Ishikawa (cell line): ENCODE measurements around the gene C12orf43.
A peak's percentile ranks its signal among the peaks of the same experiment; 100 is the strongest.

Source experiments
- CEBPB ChIP-seq: IDR thresholded peaks from 2 replicates; pipeline ENCODE4 v1.6.1; 2012
- CREB1 ChIP-seq: IDR thresholded peaks from 2 replicates; pipeline ENCODE4 v1.6.1; 2012; ENCODE audit warnings: low read depth
- EGR1 ChIP-seq: IDR thresholded peaks from 2 replicates; pipeline ENCODE4 v1.6.1; 2012
- EP300 ChIP-seq: IDR thresholded peaks from 2 replicates; pipeline ENCODE4 v1.6.1; 2012; ENCODE audit warnings: borderline replicate concordance
- FOXM1 ChIP-seq: IDR thresholded peaks from 2 replicates; pipeline ENCODE4 v1.6.1; 2012; ENCODE audit warnings: low read depth, borderline replicate concordance
- NFIC ChIP-seq: IDR thresholded peaks from 2 replicates; pipeline ENCODE4 v1.6.1; 2012
- RAD21 ChIP-seq: IDR thresholded peaks from 2 replicates; pipeline ENCODE4 v1.6.1; 2012; ENCODE audit warnings: low read depth
- TAF1 ChIP-seq: IDR thresholded peaks from 2 replicates; pipeline ENCODE4 v1.6.1; 2012; ENCODE audit warnings: low read depth, mild to moderate bottlenecking
- TCF12 ChIP-seq: IDR thresholded peaks from 2 replicates; pipeline ENCODE4 v1.6.1; 2012; ENCODE audit warnings: low read depth
- TEAD4 ChIP-seq: IDR thresholded peaks from 2 replicates; pipeline ENCODE4 v1.6.1; 2012
- YY1 ChIP-seq: IDR thresholded peaks from 2 replicates; pipeline ENCODE4 v1.6.1; 2012; ENCODE audit warnings: low read depth
- ZBTB7A ChIP-seq: IDR thresholded peaks from 2 replicates; pipeline ENCODE4 v1.6.1; 2012; ENCODE audit warnings: low read depth
- TF ChIP-seq, protein P1 (sequence below): IDR thresholded peaks from 2 replicates; pipeline ENCODE4 v1.6.1; 2012
- TF ChIP-seq, protein P2 (sequence below): IDR thresholded peaks from 2 replicates; pipeline ENCODE4 v1.6.1; 2012; ENCODE audit warnings: low read depth, mild to moderate bottlenecking
- TF ChIP-seq, protein P3 (sequence below): IDR thresholded peaks from 2 replicates; pipeline ENCODE4 v1.6.1; 2012

The C12orf43 gene

DNA sequence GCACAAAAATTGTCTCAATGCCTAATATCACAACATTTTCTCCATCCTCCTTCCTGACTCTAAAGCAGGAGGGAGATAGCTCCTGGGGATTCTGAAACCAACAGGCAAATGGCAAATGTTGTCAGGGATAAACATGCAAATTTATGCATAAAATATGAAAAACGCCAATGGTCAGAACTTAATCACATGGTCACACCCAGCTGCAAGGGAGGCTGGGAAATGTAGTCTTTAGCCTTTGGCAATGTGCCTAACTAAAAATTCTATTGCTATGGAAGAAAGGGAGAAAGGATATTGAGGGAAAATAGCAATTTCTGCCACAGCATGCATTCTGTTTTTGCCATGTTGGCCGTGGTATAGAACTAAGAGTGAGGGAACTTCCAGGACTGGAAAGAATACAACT lies 34.4 kb upstream of the C12orf43 start:
- TF ChIP-seq RAD21 (no peak), FOXM1 (no peak), NFIC (peak; percentile 68), CREB1 (no peak), TCF12 (no peak), TEAD4 (no peak), CEBPB (no peak)
- TF ChIP-seq, protein P1, sequence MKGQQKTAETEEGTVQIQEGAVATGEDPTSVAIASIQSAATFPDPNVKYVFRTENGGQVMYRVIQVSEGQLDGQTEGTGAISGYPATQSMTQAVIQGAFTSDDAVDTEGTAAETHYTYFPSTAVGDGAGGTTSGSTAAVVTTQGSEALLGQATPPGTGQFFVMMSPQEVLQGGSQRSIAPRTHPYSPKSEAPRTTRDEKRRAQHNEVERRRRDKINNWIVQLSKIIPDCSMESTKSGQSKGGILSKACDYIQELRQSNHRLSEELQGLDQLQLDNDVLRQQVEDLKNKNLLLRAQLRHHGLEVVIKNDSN, result peak; percentile 89
- TF ChIP-seq, protein P2, sequence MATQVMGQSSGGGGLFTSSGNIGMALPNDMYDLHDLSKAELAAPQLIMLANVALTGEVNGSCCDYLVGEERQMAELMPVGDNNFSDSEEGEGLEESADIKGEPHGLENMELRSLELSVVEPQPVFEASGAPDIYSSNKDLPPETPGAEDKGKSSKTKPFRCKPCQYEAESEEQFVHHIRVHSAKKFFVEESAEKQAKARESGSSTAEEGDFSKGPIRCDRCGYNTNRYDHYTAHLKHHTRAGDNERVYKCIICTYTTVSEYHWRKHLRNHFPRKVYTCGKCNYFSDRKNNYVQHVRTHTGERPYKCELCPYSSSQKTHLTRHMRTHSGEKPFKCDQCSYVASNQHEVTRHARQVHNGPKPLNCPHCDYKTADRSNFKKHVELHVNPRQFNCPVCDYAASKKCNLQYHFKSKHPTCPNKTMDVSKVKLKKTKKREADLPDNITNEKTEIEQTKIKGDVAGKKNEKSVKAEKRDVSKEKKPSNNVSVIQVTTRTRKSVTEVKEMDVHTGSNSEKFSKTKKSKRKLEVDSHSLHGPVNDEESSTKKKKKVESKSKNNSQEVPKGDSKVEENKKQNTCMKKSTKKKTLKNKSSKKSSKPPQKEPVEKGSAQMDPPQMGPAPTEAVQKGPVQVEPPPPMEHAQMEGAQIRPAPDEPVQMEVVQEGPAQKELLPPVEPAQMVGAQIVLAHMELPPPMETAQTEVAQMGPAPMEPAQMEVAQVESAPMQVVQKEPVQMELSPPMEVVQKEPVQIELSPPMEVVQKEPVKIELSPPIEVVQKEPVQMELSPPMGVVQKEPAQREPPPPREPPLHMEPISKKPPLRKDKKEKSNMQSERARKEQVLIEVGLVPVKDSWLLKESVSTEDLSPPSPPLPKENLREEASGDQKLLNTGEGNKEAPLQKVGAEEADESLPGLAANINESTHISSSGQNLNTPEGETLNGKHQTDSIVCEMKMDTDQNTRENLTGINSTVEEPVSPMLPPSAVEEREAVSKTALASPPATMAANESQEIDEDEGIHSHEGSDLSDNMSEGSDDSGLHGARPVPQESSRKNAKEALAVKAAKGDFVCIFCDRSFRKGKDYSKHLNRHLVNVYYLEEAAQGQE, result no peak

DNA sequence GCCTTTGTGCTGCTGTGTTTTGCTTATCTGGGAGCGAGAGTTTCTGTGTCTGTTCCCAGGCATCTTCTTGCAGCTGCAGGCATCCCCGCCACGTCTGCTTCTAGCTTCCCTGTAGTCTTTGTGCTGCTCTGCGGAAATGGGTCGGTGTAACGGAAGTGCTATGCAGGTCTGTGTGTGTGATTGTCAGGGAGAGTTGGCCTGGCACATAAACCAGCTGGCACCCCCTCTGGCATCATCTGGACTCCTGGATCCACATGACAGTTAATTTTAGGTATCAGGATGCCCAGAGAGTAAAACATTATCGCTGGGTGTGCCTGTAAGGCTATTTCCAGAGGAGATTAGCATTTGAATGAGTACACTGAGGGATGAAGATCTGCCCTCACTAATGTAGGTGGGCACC lies 32.2 kb upstream of the C12orf43 start:
- TF ChIP-seq TEAD4 (no peak), CREB1 (no peak), CEBPB (no peak), YY1 (no peak), TCF12 (no peak), EP300 (no peak), FOXM1 (no peak)
- TF ChIP-seq, protein P2, result no peak
- TF ChIP-seq, protein P1, result no peak

DNA sequence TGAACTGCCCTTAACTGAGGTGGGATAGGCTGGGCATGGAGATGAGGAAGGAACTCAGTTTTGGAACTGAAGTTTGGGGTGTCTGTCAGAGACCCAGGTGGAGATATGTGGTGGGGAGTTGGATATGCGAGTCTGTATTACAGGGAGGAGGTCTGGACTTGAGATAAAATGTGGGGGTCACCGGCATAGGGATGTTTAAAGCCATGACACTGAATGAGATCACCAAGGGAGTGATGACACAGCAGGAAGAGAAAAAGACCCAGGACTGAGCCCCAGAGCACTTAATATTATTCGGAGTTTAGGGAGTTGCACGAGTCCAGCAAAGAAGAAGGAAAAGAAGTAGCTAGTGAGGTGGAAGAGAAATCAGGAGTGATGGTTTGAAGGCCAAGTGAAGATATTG lies 26.8 kb upstream of the C12orf43 start:
- TF ChIP-seq ZBTB7A (no peak), YY1 (no peak), CREB1 (no peak), NFIC (no peak), EP300 (no peak), EGR1 (no peak), TCF12 (no peak), FOXM1 (no peak), RAD21 (no peak), CEBPB (no peak), TAF1 (no peak), TEAD4 (no peak)
- TF ChIP-seq, protein P3, sequence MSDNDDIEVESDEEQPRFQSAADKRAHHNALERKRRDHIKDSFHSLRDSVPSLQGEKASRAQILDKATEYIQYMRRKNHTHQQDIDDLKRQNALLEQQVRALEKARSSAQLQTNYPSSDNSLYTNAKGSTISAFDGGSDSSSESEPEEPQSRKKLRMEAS, result no peak
- TF ChIP-seq, protein P2, result no peak

DNA sequence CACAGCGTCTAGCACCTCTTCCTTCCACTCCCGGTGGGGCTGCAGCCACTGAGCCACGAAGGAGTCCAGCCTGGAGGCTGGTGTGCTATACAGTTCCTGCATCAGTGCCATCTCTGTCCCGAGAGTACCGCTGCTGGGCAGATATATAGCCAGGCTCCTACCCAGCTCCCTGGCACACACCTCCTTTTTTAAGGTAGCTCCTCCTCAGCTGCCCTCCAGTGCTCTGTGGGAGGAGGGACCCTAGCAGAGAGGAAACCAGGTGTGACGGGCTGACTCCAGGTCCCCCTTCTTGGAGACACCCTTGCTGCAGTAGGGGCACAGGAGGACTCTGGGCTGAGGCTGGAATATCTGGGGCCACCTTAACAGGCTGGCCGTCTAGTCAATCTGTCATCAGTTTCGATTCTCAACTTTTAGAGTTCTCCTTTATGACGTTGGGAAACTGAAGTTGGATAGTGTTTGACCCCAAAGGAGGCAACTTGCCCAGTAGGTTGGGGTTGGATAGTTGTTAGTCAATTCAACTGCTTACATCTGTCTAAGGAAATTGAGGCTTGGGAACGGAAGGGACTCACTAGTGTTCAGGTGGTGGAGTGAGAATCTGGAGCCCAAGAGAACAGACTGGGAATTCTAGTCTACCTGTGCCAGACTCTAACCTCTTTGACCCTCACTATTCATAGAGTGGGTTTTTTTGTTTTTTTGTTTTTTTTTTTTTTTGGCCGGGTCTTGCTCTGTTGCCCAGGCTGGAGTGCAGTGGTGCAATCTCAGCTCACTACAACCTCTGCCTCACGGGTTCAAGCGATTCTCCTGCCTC lies 22.8 kb upstream of the C12orf43 start, which contains the start of gene OASL:
TSS of gene OASL (minus strand) at position 386 of the 808 bp plus-strand sequence. CDS start at position 111, 275 bp downstream.
- TF ChIP-seq TCF12, result no peak
- no peak for TF ChIP-seq CREB1
- TF ChIP-seq FOXM1, result no peak
- no peak for TF ChIP-seq YY1
- TF ChIP-seq, protein P1, result no peak
- no peak for TF ChIP-seq TEAD4
- no peak for TF ChIP-seq TAF1
- no peak for TF ChIP-seq CEBPB
- no peak for TF ChIP-seq RAD21
- TF ChIP-seq, protein P2, result no peak
- no peak for TF ChIP-seq EGR1
- TF ChIP-seq ZBTB7A, result no peak
- TF ChIP-seq EP300, result no peak
- TF ChIP-seq, protein P3, result no peak
- TF ChIP-seq NFIC, result no peak
